ENCODE measurements around the gene GLUD2.

The GLUD2 gene

DNA sequence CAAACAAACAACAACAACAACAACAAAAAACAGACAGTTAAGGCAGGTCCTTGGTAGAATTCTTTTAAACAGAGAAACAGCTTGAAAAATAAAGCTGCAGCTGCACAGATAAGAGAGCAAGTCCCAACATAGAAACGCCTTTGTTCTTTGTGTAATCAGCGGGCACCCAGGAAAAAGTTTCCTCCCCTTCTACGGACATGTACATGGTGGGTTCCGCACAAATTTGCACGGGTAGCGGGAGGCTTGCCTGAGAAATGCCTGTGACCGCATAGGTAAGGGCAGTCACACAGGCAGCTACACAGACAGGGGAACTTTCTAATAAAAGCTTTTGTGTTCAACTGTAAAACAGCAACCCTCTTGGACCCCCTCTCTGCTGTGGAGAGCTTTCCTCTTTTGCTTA, 36.2 kb upstream of the GLUD2 start:
- TF ChIP-seq, protein P1, sequence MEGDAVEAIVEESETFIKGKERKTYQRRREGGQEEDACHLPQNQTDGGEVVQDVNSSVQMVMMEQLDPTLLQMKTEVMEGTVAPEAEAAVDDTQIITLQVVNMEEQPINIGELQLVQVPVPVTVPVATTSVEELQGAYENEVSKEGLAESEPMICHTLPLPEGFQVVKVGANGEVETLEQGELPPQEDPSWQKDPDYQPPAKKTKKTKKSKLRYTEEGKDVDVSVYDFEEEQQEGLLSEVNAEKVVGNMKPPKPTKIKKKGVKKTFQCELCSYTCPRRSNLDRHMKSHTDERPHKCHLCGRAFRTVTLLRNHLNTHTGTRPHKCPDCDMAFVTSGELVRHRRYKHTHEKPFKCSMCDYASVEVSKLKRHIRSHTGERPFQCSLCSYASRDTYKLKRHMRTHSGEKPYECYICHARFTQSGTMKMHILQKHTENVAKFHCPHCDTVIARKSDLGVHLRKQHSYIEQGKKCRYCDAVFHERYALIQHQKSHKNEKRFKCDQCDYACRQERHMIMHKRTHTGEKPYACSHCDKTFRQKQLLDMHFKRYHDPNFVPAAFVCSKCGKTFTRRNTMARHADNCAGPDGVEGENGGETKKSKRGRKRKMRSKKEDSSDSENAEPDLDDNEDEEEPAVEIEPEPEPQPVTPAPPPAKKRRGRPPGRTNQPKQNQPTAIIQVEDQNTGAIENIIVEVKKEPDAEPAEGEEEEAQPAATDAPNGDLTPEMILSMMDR (IDR thresholded peaks at IDR 0.05): no peak
- H3K4me3 ChIP-seq (ENCODE audit: low read depth in 1 of 2, low read length in 1 of 2): no peak overlapping the region
- H3K4me1 ChIP-seq (ENCODE audit: control insufficient read depth in 1 of 2, insufficient read depth in 1 of 2, low read depth in 1 of 2, low read length in 1 of 2): no peaks in the 10 kb centered on the region
- no peaks in the 10 kb centered on the region for H3K9me3 ChIP-seq
- H3K27ac ChIP-seq: no peak overlapping the region
- no peaks in the 10 kb centered on the region for H3K27me3 ChIP-seq
- H3K36me3 ChIP-seq: no peaks in the 10 kb centered on the region

GRCh38 chrX:121013897-121014455, 33.4 kb upstream of the GLUD2 start:
- TF ChIP-seq, protein P1 (IDR thresholded peaks at IDR 0.05): no peak
- H3K36me3 ChIP-seq: no peaks in the 10 kb centered on the region
- H3K4me3 ChIP-seq (ENCODE audit: low read depth in 1 of 2, low read length in 1 of 2): no peak overlapping the region
- no peaks in the 10 kb centered on the region for H3K4me1 ChIP-seq (ENCODE audit: control insufficient read depth in 1 of 2, insufficient read depth in 1 of 2, low read depth in 1 of 2, low read length in 1 of 2)
- H3K27me3 ChIP-seq: no peaks in the 10 kb centered on the region
- no peaks in the 10 kb centered on the region for H3K9me3 ChIP-seq
- H3K27ac ChIP-seq: no peak overlapping the region

- Histone ChIP-seq H3K27me3 (no peaks in the 10 kb centered on the region), H3K36me3 (no peaks in the 10 kb centered on the region), H3K4me3 (ENCODE audit: low read depth in 1 of 2, low read length in 1 of 2) (no peak overlapping the region), H3K9me3 (no peaks in the 10 kb centered on the region), H3K27ac (no peak overlapping the region), H3K4me1 (ENCODE audit: control insufficient read depth in 1 of 2, insufficient read depth in 1 of 2, low read depth in 1 of 2, low read length in 1 of 2) (no peaks in the 10 kb centered on the region)
- TF ChIP-seq, protein P1 (IDR thresholded peaks at IDR 0.05): no peak
Observed at GRCh38 chrX:121014826-121015225, 32.6 kb upstream of the GLUD2 start.

DNA sequence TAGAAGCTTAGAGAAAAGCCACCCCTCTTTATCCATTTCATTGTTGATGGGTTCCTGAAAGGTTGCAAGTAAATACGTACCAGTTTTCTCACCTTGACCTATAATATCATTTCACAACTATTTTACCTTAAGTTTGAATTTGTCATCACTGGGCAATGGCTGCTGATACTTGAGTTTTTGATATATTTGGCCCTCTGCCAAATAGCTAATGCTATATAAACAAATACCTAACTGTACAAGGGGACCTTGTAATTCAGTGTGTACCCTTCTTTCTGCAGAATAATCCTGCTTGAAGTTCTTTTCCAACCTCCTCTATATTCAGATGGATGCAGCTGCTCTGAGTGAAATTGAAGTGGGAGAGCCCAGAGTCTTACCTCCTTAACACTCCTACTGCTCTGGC, 19.0 kb upstream of the GLUD2 start:
- Histone ChIP-seq H3K27ac (no peak overlapping the region), H3K9me3 (no peaks in the 10 kb centered on the region), H3K36me3 (no peaks in the 10 kb centered on the region), H3K27me3 (no peaks in the 10 kb centered on the region), H3K4me3 (ENCODE audit: low read depth in 1 of 2, low read length in 1 of 2) (no peak overlapping the region), H3K4me1 (ENCODE audit: control insufficient read depth in 1 of 2, insufficient read depth in 1 of 2, low read depth in 1 of 2, low read length in 1 of 2) (no peaks in the 10 kb centered on the region)
- TF ChIP-seq, protein P1 (IDR thresholded peaks at IDR 0.05): no peak

- TF ChIP-seq, protein P1 (IDR thresholded peaks at IDR 0.05): no peak
- no peaks in the 10 kb centered on the region for H3K9me3 ChIP-seq
- no peak overlapping the region for H3K27ac ChIP-seq
- no peaks in the 10 kb centered on the region for H3K27me3 ChIP-seq
- H3K4me1 ChIP-seq (ENCODE audit: control insufficient read depth in 1 of 2, insufficient read depth in 1 of 2, low read depth in 1 of 2, low read length in 1 of 2): no peaks in the 10 kb centered on the region
- no peaks in the 10 kb centered on the region for H3K36me3 ChIP-seq
- no peak overlapping the region for H3K4me3 ChIP-seq (ENCODE audit: low read depth in 1 of 2, low read length in 1 of 2)
Observed at GRCh38 chrX:121030083-121030482, 17.3 kb upstream of the GLUD2 start.

GRCh38 chrX:121032531-121032930, 14.9 kb upstream of the GLUD2 start:
- Histone ChIP-seq H3K36me3 (no peaks in the 10 kb centered on the region), H3K27me3 (no peaks in the 10 kb centered on the region), H3K4me1 (ENCODE audit: control insufficient read depth in 1 of 2, insufficient read depth in 1 of 2, low read depth in 1 of 2, low read length in 1 of 2) (no peaks in the 10 kb centered on the region), H3K27ac (no peak overlapping the region), H3K4me3 (ENCODE audit: low read depth in 1 of 2, low read length in 1 of 2) (no peak overlapping the region), H3K9me3 (no peaks in the 10 kb centered on the region)
- TF ChIP-seq, protein P1 (IDR thresholded peaks at IDR 0.05): no peak
